Peyer's patch (tissue), 4 donors: ENCODE results near the gene LCMT2.

Source experiments
- POLR2A ChIP-seq, 2 donors: fragments of 450-650 bp; IDR thresholded peaks; one replicate each; pipeline ENCODE4 v1.5.1; 2017; ENCODE audit warnings: antibody characterized with exemption in 2 of 2, mild to moderate bottlenecking in 2 of 2, moderate library complexity in 2 of 2
- TF ChIP-seq, protein P1 (sequence below), 6 experiments: fragments of 450-650 bp in 4 of 6; fragments of 200-600 bp in 2 of 6; sonication (generic) in 1 of 6; IDR thresholded peaks; one replicate each; pipeline ENCODE4 v1.5.1; 2017 to 2019; ENCODE audit warnings: antibody characterized with exemption in 6 of 6, mild to moderate bottlenecking in 3 of 6, moderate library complexity in 1 of 6

DNA sequence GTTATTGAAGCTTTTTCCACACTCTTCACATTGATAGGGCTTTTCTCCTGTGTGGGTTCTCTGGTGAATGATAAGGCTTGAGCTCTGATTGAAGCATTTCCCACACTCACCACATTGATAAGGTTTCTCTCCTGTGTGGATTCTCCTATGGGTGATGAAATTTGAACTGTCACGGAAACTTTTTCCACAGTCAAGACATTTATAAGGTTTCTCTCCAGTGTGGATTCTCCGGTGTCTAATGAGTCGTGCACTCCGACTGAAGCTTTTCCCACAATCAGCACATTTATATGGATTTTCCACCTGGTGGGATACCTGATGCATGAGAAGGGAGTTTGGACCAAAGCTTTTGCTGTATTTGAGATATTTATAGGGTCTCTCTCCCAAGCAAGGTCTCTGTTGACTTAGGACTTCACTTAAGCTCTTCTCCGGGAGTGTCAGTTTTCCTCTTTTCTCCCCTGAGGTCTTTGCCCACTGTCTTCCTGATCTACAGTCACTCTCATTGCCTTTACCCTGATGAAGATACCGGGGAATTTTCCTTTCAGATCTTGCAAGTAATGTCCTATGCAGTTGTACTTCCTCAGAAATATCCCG is 31.0 kb upstream of the LCMT2 start:
- TF ChIP-seq POLR2A (IDR thresholded peaks at IDR 0.05) = no peak
- TF ChIP-seq, protein P1, sequence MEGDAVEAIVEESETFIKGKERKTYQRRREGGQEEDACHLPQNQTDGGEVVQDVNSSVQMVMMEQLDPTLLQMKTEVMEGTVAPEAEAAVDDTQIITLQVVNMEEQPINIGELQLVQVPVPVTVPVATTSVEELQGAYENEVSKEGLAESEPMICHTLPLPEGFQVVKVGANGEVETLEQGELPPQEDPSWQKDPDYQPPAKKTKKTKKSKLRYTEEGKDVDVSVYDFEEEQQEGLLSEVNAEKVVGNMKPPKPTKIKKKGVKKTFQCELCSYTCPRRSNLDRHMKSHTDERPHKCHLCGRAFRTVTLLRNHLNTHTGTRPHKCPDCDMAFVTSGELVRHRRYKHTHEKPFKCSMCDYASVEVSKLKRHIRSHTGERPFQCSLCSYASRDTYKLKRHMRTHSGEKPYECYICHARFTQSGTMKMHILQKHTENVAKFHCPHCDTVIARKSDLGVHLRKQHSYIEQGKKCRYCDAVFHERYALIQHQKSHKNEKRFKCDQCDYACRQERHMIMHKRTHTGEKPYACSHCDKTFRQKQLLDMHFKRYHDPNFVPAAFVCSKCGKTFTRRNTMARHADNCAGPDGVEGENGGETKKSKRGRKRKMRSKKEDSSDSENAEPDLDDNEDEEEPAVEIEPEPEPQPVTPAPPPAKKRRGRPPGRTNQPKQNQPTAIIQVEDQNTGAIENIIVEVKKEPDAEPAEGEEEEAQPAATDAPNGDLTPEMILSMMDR (IDR thresholded peaks at IDR 0.05) = no peak
